Activated B cell treated with CpG ODN at 0.5 μM for 24 hours (primary cell): ENCODE measurements around the gene CHRM5. TPM values are rescaled to one million over a fixed set of nuclear protein-coding genes. Genes with fewer than 3 reads are reported as not detected.

Experiments used
- ATAC-seq: fragments of 200-7000 bp; cut with Tn5 transposase; one replicate; pipeline ENCODE4 v1.10.0; 2021; ENCODE audit warnings: low read depth, mild to moderate bottlenecking, moderate library complexity
- CTCF ChIA-PET: fragments of 350-600 bp; sonication (Branson Sonifier 250); formaldehyde crosslinking; loops from one replicate; lab custom pipeline; 2021; ENCODE audit warnings: antibody characterized with exemption; lab: Charles Lee
- POLR2A ChIA-PET: fragments of 350-600 bp; sonication (Branson Sonifier 250); formaldehyde crosslinking; loops from one replicate; lab custom pipeline; 2021; ENCODE audit warnings: antibody characterized with exemption; lab: Charles Lee
- DNase-seq: peaks from one replicate; pipeline ENCODE4 v3.0.0; 2022
- H3K27ac Mint-ChIP-seq: one replicate; pipeline ENCODE4 v1.8.0; 2020; ENCODE audit warnings: mixed read lengths
- H3K27me3 Mint-ChIP-seq: one replicate; pipeline ENCODE4 v1.8.0; 2021; ENCODE audit warnings: mixed read lengths
- H3K36me3 Mint-ChIP-seq: one replicate; pipeline ENCODE4 v1.8.0; 2021; ENCODE audit warnings: low read depth, mixed read lengths
- H3K4me1 Mint-ChIP-seq: one replicate; pipeline ENCODE4 v1.8.0; 2021; ENCODE audit warnings: mixed read lengths
- H3K4me3 Mint-ChIP-seq: one replicate; pipeline ENCODE4 v1.8.0; 2020; ENCODE audit warnings: mild to moderate bottlenecking, mixed read lengths
- H3K9me3 Mint-ChIP-seq: one replicate; pipeline ENCODE4 v1.8.0; 2020; ENCODE audit warnings: mixed read lengths
- CTCF ChIP-seq: fragments of 200-600 bp; IDR thresholded peaks from one replicate; pipeline ENCODE4 v1.8.0; 2022; ENCODE audit warnings: antibody characterized with exemption, mild to moderate bottlenecking
- intact Hi-C: fragments of 100-400 bp; cut with micrococcal nuclease; formaldehyde crosslinking; loops from one replicate; pipeline ENCODE4 v1.15.1; 2024
- total RNA-seq: library from RNA; stranded (reverse); gene quantifications from 2 replicates; pipeline ENCODE4 v1.2.3, GENCODE V29; 2022

The CHRM5 gene
- total RNA-seq, 1 donor from 2014 or later = not detected

- DNase-seq (no peak), ATAC-seq (no peak)
- Mint-ChIP-seq H3K9me3 (no peaks in the 10 kb centered on the region), H3K27ac (no peak overlapping the region), H3K4me3 (no peak overlapping the region), H3K27me3 (no peaks in the 10 kb centered on the region), H3K4me1 (no peaks in the 10 kb centered on the region), H3K36me3 (peaks cover 10% of the 10 kb centered on the region)
- ChIA-PET CTCF (no interaction called here), POLR2A (no interaction called here)
- TF ChIP-seq CTCF = no peak
- intact Hi-C loops = no loop called here
Observed at GRCh38 chr15:34019369-34019990, 51.2 kb downstream of the CHRM5 start.

- H3K27me3 Mint-ChIP-seq = no peaks in the 10 kb centered on the region
- peaks cover 5% of the 10 kb centered on the region for H3K9me3 Mint-ChIP-seq
- ChIA-PET CTCF (no interaction called here), POLR2A (interaction anchor here (0.6 kb wide), 1 partner anchor 10 kb away, joined by 3 read pairs; no protein-coding TSS in a partner anchor)
- intact Hi-C loops = no loop called here
- no peak overlapping the region for H3K4me3 Mint-ChIP-seq
- H3K27ac Mint-ChIP-seq = no peak overlapping the region
- ATAC-seq (no peak), DNase-seq (no peak)
- TF ChIP-seq CTCF = no peak
- H3K36me3 Mint-ChIP-seq = peaks cover 7% of the 10 kb centered on the region
- H3K4me1 Mint-ChIP-seq = peaks cover 2% of the 10 kb centered on the region
Observed at GRCh38 chr15:34023907-34024306, 55.6 kb downstream of the CHRM5 start.

GRCh38 chr15:34025252-34025651 lies 57.0 kb downstream of the CHRM5 start:
- Mint-ChIP-seq H3K4me1 (peaks cover 2% of the 10 kb centered on the region), H3K27me3 (no peaks in the 10 kb centered on the region), H3K36me3 (peaks cover 7% of the 10 kb centered on the region), H3K27ac (no peak overlapping the region), H3K4me3 (no peak overlapping the region), H3K9me3 (peaks cover 5% of the 10 kb centered on the region)
- DNase-seq = no peak
- ChIA-PET POLR2A (no interaction called here), CTCF (no interaction called here)
- no peak for ATAC-seq
- no peak for TF ChIP-seq CTCF
- intact Hi-C loops = no loop called here

- ATAC-seq = no peak
- ChIA-PET POLR2A (no interaction called here), CTCF (no interaction called here)
- Mint-ChIP-seq H3K4me1 (peaks cover 2% of the 10 kb centered on the region), H3K27me3 (no peaks in the 10 kb centered on the region), H3K4me3 (no peak overlapping the region), H3K36me3 (peaks cover 7% of the 10 kb centered on the region), H3K9me3 (peaks cover 5% of the 10 kb centered on the region), H3K27ac (no peak overlapping the region)
- no peak for TF ChIP-seq CTCF
- intact Hi-C loops = no loop called here
- no peak for DNase-seq
Observed at GRCh38 chr15:34027606-34028005, 59.3 kb downstream of the CHRM5 start.

- Mint-ChIP-seq H3K36me3 (peaks cover 4% of the 10 kb centered on the region), H3K4me3 (no peak overlapping the region), H3K4me1 (no peaks in the 10 kb centered on the region), H3K27me3 (no peaks in the 10 kb centered on the region), H3K27ac (no peak overlapping the region), H3K9me3 (peaks cover 5% of the 10 kb centered on the region)
- TF ChIP-seq CTCF = no peak
- ATAC-seq = no peak
- ChIA-PET CTCF (no interaction called here), POLR2A (no interaction called here)
- intact Hi-C loops = loop anchor here (10.0 kb wide), 1 partner anchor 837 kb away; the partner anchor contains the start of gene FMN1
- DNase-seq = no peak
Observed at GRCh38 chr15:34031987-34032760, 63.9 kb downstream of the CHRM5 start.
